IPS-NIHi7 (cell line): Measurements from ENCODE around the gene EXT2.

Experiments used
- DNase-seq: peaks from one replicate; pipeline ENCODE4 v3.0.0; 2012; ENCODE audit warnings: mixed read lengths; ENCODE audit errors: extremely low spot score

EXT2 gene

DNA sequence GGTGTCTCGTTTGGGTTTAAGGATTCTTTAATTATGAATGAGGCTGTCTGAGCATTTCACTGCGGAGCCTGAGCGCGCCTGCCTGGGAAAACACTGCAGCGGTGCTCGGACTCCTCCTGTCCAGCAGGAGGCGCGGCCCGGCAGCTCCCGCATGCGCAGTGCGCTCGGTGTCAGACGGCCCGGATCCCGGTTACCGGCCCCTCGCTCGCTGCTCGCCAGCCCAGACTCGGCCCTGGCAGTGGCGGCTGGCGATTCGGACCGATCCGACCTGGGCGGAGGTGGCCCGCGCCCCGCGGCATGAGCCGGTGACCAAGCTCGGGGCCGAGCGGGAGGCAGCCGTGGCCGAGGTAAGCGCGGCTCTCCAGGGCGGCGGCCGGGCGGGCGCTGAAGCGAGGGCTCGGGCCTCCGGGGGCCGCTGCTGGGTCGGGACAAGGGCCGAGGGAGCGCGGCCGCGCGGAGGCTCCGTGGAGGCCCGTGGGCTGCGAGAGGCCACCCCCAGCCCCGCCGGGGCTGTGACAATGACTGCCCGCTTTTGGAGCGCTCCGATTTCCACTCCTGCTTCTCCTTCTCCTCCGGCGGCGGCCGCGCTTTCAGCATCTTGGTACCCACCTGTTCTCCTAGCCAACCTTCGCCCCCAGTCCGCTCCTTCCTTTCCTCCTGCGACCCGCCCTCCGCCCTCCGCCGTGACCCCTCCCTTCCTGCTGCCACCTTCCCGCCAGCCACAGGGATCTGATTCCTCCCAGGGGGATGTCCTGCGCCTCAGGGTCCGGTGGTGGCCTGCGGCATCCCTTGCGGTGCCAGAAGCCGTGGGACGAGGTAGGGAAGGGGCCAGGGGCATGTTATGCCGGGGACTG, at the start of gene EXT2:
EXT2 (plus strand) TSS at position 173 of the 854 bp plus-strand sequence. CDS start 12,035 bp downstream, outside the sequence.
- peak; percentile 98 for DNase-seq

DNA sequence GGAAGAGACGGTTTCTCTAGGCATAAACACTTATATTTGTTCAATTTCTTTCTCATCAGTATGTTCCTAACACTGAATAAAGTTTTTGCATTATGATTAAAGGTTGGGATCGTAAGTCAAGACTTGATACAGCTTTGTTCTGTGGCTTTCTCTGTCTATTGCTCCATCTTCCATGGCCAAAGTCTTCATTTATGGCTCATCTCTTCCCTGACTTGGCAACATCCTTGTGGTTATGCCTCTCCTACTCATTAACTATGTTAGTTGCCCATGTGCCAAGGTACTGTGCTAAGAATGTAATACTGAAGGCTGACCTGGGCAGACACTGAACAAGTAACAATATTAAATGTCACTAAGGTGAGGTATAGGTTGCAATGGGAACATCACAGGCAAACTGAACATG, 49.3 kb upstream of the EXT2 start:
- DNase-seq, result no peak

DNA sequence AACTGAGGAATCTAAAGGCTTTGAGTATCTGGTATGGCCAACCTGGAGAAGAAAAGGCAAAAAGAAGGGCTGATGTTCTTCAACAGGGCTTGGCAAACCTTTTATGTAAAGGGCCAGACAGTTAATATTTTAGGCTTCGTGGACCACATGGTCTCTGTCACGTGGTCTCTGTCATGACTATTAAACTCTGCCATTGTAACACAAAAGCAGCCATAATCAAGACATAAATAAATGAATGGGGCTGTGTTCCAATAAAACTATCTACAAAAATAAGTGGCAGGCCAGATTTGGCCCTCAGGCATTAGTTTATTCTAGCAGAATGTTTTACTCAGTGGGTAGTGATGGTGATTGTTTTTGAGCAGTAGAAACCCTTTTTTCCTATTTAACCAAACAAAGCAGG, 48.2 kb upstream of the EXT2 start:
- DNase-seq, result no peak

DNA sequence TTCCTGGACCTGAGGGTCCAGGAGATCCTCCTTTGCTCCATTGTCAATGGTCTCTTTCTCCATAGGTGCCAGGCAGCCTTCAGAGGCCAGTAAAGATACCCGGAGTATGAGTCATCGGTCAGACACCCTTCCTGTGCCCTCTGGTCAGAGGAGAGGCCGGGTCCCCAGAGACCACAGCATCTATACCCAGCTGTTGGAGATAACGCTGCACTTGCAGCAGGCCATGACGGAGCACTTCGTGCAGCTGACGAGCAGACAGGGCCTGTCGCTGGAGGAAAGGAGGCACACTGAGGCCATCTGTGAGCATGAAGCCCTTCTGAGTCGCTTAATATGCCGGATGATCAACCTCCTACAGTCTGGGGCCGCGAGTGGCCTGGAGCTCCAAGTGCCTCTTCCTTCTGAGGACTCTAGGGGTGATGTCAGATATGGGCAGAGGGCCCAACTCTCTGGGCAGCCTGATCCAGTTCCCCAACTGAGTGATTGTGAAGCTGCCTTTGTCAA, 47.5 kb upstream of the EXT2 start, which contains the start of gene ACCSL:
ACCSL (plus strand) TSS at position 51 of the 501 bp plus-strand sequence; CDS start at position 107, 56 bp downstream.
- no peak for DNase-seq

DNA sequence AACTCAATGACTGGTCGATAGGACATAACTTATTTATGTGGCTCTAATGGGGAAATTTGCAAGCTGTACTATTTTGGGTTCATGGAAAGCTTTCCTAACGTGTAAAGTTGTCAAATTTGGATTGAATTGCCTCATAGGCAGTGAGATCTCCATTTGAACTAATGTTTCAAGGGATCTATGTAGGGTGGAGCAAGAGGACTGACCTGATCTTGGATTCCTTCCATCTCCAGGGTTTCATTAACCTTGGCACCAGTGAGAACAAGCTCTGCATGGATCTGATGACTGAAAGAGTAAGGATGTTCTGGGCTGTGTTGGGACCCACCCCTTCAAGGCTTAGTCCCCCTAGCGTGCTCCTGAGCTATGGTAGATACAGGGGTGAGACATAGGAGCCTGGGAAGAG, 45.6 kb upstream of the EXT2 start:
- no peak for DNase-seq

DNA sequence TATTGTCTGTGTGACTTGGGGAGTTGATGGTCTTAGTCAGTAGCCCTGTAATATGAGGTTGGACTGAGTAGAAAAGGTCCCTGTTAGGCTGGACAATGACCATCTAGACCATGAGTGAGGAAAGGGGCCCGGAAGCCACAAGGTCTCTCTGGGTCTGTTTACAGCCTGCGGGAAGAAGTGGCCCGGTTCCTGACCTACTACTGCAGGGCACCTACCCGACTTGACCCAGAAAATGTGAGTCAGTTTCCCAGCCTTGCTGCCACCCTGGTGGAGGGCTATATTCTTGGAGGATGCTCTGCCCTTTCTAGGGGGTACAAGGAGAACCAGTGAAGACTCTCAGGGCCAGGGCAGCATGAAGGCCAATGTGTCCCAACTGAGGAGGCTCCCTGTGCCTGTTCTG, 44.3 kb upstream of the EXT2 start:
- no peak for DNase-seq

DNA sequence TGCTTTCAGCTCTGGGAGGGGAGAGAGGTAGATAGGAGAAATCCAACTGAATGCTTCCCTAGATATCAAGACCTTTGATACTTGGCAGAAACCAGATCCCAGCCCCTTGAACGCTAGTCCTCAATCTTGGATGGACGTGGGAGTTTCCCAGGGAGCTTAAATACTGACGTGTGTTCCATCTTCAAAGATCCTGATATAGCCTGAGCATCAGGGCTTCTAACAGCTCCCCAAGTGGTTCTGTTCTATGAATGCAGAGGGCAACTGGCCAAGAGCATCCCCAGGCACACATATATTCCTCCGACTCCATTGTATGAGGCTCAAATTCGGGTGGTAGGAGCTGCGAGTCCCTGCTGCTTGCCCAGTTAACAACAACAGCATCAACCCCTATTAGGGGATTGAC, 38.1 kb upstream of the EXT2 start:
- no peak for DNase-seq

DNA sequence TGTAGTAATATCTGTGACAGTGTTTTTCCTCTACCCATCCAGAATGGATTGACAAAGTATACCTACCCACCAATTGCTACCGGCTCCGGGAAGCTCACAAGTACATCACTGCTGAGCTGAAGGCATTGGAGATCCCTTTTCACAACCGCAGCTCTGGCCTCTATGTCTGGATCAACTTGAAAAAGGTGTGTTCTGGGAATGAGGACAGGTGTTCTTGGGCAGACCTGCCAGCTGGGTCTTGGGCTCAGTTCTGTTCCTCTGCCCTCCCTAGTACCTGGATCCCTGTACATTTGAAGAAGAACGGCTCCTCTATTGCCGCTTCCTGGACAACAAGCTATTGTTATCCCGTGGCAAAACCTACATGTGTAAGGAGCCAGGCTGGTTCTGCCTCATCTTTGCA, 37.2 kb upstream of the EXT2 start:
- DNase-seq, result no peak

DNA sequence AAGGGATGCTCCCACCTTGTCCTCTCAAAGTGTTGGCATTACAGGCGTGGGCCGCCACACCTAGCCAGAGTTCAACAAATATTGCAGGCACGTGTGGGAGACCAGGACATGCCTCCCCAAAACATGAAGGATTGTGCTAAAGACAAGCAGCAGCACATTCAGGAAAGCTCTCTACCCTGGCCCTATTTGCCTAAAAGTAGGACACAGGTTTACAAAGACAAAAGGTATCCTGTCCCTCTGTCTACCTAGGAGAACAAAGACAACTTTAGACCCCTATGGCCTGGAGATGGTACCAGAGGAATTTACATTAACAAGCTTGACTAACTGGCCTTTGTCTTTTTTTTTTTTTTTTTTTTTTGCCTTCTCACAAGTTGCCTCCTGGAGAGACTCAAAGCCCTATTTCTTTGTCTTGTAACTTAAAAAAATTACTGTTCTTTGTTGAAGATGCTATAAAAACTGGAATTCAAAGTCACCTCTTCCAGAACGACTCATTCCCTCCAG, 30.3 kb upstream of the EXT2 start:
- peak; percentile 43 for DNase-seq

DNA sequence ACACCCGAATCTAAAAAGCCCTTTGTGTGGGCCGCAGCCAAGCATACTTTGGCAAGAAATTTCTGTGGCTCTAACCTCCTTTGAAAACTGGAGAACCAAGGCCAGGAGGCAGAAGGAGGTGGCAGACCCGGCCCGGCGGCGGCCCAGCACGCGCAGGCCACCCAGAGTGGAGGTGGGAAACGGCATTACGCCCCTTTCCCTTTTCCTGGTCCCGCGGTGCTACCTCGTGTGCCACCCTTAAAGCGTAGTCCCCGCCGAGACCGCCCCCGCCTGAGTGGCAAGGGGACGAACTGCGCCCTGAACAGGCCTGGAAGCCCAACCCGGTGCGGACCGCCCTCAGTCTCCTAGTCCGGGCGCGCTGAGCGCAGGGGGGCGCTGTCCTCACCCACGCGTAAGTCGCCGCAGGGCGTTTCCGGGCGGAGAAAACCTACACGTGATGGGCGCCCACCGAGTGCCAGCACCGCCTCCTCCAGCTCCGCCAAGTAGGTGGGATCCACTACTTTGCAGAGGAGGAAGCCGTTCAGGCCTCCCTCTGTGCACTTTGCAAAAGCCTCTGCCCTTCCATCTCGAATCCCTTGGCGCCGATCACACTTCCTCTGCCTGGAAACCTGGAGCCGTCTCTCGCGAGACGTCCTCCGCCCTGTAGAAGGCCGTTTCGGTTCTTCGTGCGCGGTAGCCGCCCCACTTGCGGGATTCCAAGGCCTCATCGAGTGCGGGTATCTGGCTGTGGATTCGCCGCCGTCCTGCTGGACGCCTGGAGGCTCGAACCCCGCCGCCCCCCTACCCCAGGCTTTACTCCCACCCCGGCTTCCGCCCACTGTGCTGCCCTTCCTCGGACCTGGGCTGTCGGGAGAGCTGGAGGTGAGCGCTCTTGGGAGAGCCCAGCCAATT, 29.4 kb upstream of the EXT2 start, which contains the start of gene ACCS:
ACCS (plus strand) TSS at position 430 of the 891 bp plus-strand sequence. CDS start 1,358 bp downstream, outside the sequence.
- DNase-seq, result peak; percentile 91

DNA sequence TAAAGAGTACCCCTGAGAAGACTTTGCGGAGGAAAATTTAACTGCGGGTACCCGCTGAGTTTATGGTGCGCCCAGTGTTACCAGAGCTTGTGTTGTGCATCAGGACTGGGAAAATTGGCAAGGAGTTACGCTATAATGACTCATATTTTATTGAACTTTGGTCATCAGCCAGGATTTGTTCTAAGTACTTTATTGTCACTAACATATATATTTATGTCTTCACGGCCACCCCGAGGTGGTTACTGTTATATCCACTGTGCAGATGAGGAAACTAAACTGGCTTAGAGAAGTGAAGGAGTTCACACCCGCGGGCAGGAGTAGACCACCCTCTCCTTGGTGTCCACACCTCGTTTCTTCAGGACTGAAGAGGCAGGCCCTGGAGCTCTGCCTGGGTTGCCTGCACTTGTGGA, 28.7 kb upstream of the EXT2 start:
- no peak for DNase-seq

DNA sequence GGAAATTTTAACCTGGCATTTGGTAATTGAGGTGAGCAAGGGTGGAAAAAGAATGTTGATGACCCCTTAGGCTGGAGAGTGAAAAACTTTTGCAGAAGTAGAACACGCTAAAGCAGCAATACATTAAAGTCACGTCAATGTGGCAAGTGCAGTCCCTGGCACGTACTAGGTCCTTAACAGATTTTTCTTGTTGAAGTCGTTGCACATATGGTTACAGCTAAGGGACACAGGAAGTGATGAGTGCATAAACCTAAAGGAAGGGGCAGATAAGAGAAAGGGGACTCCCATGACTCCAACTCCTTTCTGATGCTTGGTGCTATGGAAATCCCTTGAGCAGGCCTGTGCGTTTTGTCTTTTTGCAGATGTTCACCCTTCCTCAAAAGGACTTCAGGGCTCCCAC, 28.2 kb upstream of the EXT2 start:
- DNase-seq, result no peak

DNA sequence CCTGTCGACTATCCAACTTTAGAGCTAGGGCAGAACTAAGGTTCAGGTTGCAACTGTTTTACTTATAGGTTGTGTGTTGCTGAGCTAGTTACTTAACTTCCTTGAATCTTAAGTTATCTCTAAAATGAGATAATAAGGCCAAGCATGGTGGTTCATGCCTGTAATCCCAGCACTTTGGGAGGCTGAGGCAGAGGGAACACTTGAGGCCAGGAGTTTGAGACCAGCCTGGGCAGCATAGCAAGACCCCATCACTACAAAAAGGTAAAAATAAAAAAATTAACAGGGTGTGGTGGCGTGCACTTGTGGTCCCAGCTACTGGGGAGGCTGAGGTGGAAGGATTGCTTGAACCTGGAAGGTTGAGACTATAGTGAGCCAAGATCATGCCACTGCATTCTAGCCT, 27.3 kb upstream of the EXT2 start:
- no peak for DNase-seq

DNA sequence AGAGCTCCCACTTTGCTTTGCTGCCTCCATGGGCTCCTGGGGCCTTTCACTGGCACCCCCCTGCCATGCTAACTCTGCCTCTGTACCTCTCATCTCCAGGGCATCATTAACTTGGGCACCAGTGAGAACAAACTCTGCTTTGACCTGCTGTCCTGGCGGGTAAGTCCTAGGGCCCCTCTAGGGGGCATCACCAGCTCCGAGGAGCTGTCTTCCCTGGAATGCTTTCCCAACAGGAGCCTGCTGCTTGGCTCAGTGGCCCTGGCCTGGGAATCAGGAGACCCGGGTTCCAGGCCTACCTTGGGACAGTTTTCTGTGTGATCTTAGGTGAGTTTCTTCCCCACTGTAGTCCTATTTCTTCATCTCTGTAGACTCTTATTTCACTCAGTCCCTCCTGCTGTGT, 24.3 kb upstream of the EXT2 start:
- DNase-seq, result peak; percentile 59

DNA sequence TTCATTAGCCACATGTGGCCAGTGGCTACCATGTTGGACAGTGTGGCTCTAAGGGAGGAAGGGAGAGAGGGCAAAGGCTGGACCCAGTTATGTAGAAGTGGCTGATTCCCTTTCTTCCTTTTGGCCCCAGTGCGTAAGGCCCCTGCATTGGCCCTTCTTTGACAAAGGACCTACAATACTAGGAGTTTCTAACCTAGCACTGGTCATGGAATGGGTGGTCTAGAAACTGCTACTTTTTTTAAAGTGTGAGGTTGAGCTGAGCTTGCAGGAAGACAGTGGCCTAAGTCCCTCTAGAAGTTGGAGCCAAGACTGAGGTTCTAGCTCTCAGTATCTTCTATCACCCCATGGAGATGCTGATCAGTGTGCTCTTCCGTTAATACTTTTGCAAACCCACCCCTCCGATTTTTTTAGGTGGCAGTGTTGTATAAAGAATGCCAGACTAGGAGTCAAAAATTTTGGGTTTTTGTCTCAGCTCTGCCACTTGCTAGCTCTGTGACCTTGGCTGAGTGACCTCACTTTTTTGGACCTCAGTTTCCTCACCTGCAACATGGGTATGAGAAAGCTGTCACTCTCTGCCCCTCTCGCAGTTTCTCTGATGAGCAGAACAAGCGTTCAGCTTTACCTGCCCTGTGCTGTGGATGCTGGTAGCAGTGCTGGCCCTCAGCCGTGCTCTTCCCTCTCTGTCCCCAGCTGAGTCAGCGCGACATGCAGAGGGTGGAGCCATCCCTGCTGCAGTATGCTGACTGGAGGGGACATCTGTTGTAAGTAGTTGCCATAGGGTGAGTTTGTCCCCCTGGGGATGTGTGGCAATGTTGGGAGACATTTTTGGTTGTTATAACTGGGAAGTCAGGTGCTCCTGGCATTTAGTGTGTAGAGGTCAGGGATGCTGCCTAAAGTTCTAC, 22.5 kb upstream of the EXT2 start:
- no peak for DNase-seq

DNA sequence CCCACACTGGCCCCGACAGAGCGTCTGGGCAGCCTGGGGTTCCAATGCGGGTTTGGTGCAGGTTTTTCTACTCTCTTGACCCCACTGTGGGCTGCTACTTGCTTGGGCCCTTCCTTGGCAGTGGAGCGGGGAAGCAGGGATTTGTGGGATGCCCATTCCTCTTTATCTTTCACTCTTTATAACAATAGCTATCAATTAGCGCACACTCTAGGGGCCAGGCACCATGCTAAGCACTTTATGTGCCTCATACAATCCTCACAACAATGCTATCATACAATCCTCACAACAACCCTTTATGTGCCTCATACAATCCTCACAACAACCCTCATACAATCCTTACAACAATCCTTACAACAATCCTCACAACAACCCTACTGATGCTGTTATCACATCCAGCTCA, 16.7 kb upstream of the EXT2 start:
- DNase-seq, result no peak

DNA sequence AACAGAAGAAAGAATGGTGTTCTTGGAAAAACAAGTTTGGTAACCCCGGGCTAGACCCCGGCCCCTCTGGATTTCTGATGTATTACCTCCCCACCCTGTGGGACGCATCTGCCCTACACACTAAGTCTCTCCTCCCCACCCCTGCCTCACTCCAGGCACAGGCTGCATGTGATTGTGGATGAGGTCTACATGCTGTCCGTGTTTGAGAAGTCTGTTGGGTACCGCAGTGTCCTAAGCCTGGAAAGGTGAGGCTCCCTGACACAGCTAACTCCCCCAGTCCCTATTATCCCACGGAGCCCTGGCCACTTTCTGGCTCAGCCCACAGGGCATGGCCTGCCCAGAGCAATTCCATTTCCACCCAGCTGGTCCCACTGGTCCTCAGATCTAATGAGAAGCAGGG, 16.1 kb upstream of the EXT2 start:
- no peak for DNase-seq

DNA sequence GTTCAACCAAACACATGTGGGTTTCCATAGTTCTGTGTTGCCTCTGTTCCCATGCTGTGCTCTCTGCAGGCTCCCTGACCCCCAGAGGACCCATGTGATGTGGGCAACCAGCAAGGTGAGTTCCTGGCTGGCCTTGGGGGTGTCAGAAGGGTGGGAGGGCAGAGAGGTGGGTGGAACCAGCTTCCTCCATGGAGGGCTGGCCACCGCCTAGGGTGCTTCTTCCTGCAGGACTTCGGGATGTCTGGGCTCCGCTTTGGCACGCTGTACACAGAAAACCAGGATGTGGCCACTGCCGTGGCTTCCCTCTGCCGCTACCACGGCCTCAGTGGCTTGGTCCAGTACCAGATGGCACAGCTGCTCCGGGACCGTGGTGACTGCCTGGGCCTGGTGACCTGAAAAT, 14.5 kb upstream of the EXT2 start:
- DNase-seq, result no peak

DNA sequence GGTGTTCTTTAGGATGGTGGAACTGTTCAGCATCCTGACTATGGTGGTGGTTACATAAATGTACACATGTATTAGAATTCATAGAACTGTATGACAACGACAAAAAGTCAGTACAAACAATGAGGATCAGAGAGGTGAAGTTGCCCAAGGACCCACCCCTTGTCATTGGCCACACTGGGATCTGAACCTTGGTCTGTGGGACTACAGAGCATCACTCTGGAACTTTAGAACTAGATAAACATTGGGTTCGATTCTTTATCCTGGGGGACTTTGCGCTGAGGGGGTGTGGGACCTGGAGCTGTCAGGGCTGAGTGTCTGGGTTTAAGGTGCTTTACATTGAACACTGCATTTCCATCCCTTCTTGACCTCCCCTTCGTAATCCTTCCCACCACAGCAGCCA, 12.8 kb upstream of the EXT2 start:
- no peak for DNase-seq

DNA sequence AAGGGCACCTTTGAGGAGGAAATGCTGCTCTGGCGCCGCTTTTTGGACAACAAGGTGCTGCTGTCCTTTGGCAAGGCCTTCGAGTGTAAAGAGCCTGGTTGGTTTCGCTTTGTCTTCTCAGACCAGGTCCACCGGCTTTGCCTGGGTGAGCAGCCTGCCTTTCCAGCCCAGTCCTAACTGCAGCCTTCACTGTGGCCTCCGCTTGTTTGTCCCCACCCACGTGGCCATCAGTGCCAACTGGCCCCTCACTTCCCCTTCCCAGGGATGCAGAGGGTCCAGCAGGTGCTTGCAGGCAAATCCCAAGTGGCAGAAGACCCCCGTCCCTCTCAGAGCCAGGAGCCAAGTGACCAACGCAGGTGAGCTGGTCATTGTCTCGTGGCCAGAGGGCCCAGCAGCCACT, 12.0 kb upstream of the EXT2 start:
- no peak for DNase-seq

DNA sequence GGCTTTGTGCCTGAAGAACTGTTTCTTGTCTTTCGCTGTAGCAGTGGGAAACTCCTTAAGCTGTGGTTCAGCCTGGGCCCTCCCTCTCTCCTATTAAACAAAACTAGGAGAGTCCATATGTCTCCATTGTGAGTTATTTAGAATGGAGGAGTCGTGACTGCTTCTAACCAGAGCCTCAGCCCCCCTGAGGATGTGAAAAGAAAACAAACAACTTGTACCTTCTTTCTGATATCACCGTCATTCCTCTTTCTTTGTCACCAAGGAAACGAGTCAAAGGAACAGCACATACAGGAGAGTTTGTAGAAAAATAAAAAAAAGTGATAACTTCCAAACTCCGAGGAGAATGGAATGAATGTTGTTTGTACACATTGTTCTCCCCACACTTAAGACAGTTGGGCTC, 11.6 kb upstream of the EXT2 start:
- no peak for DNase-seq
